Trophoblast cell (in vitro differentiated cells and primary cell): ENCODE data around the gene TNS4. TPM values are rescaled to one million over a fixed set of nuclear protein-coding genes. Genes with fewer than 3 reads are reported as not detected.

ENCODE experiments used
- DNase-seq, 2 donors: peaks; one replicate each; pipeline ENCODE4 v3.0.0-alpha.2; 2016
- H2AFZ ChIP-seq: 2 replicates; pipeline ENCODE4 v1.6.1; 2013; ENCODE audit warnings: low read length, moderate library complexity, mild to moderate bottlenecking; ENCODE audit not compliant: insufficient read depth, poor library complexity
- H2AK5ac ChIP-seq: 2 replicates; pipeline ENCODE4 v1.6.1; 2013; ENCODE audit warnings: mild to moderate bottlenecking, low read length
- H2BK120ac ChIP-seq: 2 replicates; pipeline ENCODE4 v1.6.1; 2013; ENCODE audit warnings: low read length, mild to moderate bottlenecking, moderate library complexity; ENCODE audit not compliant: insufficient read depth, poor library complexity
- H2BK12ac ChIP-seq: 2 replicates; pipeline ENCODE4 v1.6.1; 2013; ENCODE audit warnings: mild to moderate bottlenecking, low read length, moderate library complexity
- H2BK5ac ChIP-seq: 2 replicates; pipeline ENCODE4 v1.6.1; 2013; ENCODE audit warnings: low read length, low read depth, moderate library complexity, mild to moderate bottlenecking; ENCODE audit not compliant: poor library complexity
- H3K14ac ChIP-seq: 2 replicates; pipeline ENCODE4 v1.6.1; 2013; ENCODE audit warnings: mild to moderate bottlenecking, low read length
- H3K18ac ChIP-seq: 2 replicates; pipeline ENCODE4 v1.6.1; 2013; ENCODE audit warnings: mild to moderate bottlenecking, low read length
- H3K23ac ChIP-seq: 2 replicates; pipeline ENCODE4 v1.6.1; 2013; ENCODE audit warnings: low read length
- H3K27ac ChIP-seq: 2 replicates; pipeline ENCODE4 v1.5.1; 2013; ENCODE audit warnings: low read depth, mild to moderate bottlenecking, inconsistent platforms, low read length, moderate library complexity
- H3K27me3 ChIP-seq: 2 replicates; pipeline ENCODE4 v1.6.1; 2013; ENCODE audit warnings: inconsistent platforms, mild to moderate bottlenecking, low read length, moderate library complexity; ENCODE audit not compliant: insufficient read depth
- H3K36me3 ChIP-seq, 2 experiments: 1 replicate in 1 of 2; 2 replicates in 1 of 2; pipeline ENCODE4 v1.6.1; 2013; ENCODE audit warnings: low read length in 2 of 2, mild to moderate bottlenecking in 2 of 2, moderate library complexity in 1 of 2; ENCODE audit not compliant: insufficient read depth in 2 of 2, control insufficient read depth in 1 of 2
- H3K4ac ChIP-seq: 2 replicates; pipeline ENCODE4 v1.6.1; 2013; ENCODE audit warnings: low read depth, mild to moderate bottlenecking, low read length, moderate library complexity
- H3K4me1 ChIP-seq, 2 experiments: 1 replicate in 1 of 2; 2 replicates in 1 of 2; pipeline ENCODE4 v1.6.1; 2013; ENCODE audit warnings: low read length in 2 of 2, mild to moderate bottlenecking in 2 of 2, moderate library complexity in 1 of 2; ENCODE audit not compliant: insufficient read depth in 2 of 2, control insufficient read depth in 1 of 2
- H3K4me2 ChIP-seq: 2 replicates; pipeline ENCODE4 v1.6.1; 2013; ENCODE audit warnings: inconsistent platforms, mild to moderate bottlenecking, low read length, moderate library complexity
- H3K4me3 ChIP-seq: 2 replicates; pipeline ENCODE4 v1.5.1; 2013; ENCODE audit warnings: mild to moderate bottlenecking, low read depth, low read length, inconsistent platforms
- H3K79me1 ChIP-seq: one replicate; pipeline ENCODE4 v1.6.1; 2013; ENCODE audit warnings: low read length
- H3K79me2 ChIP-seq: 2 replicates; pipeline ENCODE4 v1.6.1; 2013; ENCODE audit warnings: low read length, mild to moderate bottlenecking; ENCODE audit not compliant: control insufficient read depth, insufficient read depth, poor library complexity
- H3K9ac ChIP-seq: 2 replicates; pipeline ENCODE4 v1.6.1; 2013; ENCODE audit warnings: mild to moderate bottlenecking, low read length
- H3K9me3 ChIP-seq: 2 replicates; pipeline ENCODE4 v1.6.1; 2013; ENCODE audit warnings: low read depth, mild to moderate bottlenecking, control low read depth, inconsistent platforms, low read length; ENCODE audit not compliant: insufficient read depth
- H4K12ac ChIP-seq: 2 replicates; pipeline ENCODE4 v1.6.1; 2013; ENCODE audit warnings: low read depth, mild to moderate bottlenecking, low read length, moderate library complexity
- H4K8ac ChIP-seq: 2 replicates; pipeline ENCODE4 v1.6.1; 2013; ENCODE audit warnings: low read depth, mild to moderate bottlenecking, low read length, moderate library complexity
- H4K91ac ChIP-seq: one replicate; pipeline ENCODE4 v1.6.1; 2013; ENCODE audit warnings: low read depth, mild to moderate bottlenecking, low read length, moderate library complexity
- WGBS: extraction: QIAGEN DNeasy Blood & Tissue Kit; methylation state at CpG from one replicate; pipeline ENCODE4 v1.1.7; 2013; ENCODE audit warnings: missing lambda C conversion rate; ENCODE audit not compliant: insufficient read length, insufficient coverage; ENCODE audit errors: extremely low coverage; 5-methylcytosine and 5-hydroxymethylcytosine counted together
- polyA plus RNA-seq: library from polyadenylated mRNA; stranded (reverse); fragments of 200-250 nt; gene quantifications from 2 replicates; pipeline ENCODE4 v1.2.3, GENCODE V29; 2013

Gene TNS4
- 0.79 and 1.1 TPM in 2 replicates for polyA plus RNA-seq

DNA sequence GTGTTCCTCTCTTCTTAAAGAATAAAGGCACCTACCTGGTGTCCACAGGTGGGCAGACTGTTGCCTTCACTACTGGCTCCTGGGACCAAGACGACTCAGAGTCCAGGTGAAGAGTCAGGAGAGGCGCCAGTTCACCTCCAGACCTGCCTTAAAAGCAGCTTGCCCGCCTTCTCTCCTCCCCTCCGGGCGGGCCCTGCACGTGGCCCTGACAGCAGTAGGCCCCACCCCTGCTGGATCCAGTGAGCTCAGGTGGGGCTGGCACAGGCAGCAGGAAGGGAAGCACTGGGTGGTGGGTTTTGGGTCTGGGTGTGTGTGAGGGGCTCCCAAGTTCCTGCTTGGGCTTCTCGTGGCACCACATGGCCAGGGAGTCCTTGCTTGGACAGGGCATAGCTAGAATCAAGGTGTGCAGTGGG, at the start of gene TNS4:
Gene TNS4 (minus strand): TSS at position 125 of the 413 bp plus-strand sequence. CDS start 5,198 bp downstream, outside the sequence.
- Histone ChIP-seq H2BK12ac (peak within 1 kb of the TSS; percentile 37), H3K4me1 (peaks cover 13 to 14% of the 10 kb centered on the region in 2 experiments), H3K18ac (no peak within 1 kb of the TSS), H4K91ac (peak within 1 kb of the TSS; percentile 33), H4K12ac (no peak within 1 kb of the TSS), H2AFZ (no peak within 1 kb of the TSS), H3K4me2 (no peak within 1 kb of the TSS), H3K79me2 (no peaks in the 10 kb centered on the region), H3K27ac (no peak within 1 kb of the TSS), H3K36me3 (no peaks in the 10 kb centered on the region), H3K14ac (no peak within 1 kb of the TSS), H3K9me3 (no peaks in the 10 kb centered on the region), H3K9ac (no peak within 1 kb of the TSS), H3K23ac (no peak within 1 kb of the TSS), H3K4me3 (no peak within 1 kb of the TSS), H3K27me3 (no peaks in the 10 kb centered on the region), H4K8ac (no peak within 1 kb of the TSS), H2BK5ac (no peak within 1 kb of the TSS), H2AK5ac (no peak within 1 kb of the TSS), H3K4ac (no peak within 1 kb of the TSS), H3K79me1 (peaks cover 8% of the 10 kb centered on the region), H2BK120ac (peak within 1 kb of the TSS; percentile 58)
- peak; percentile 73 to 76 for DNase-seq
- no CpG with 5 or more reads among the region's 7 CpGs for WGBS

DNA sequence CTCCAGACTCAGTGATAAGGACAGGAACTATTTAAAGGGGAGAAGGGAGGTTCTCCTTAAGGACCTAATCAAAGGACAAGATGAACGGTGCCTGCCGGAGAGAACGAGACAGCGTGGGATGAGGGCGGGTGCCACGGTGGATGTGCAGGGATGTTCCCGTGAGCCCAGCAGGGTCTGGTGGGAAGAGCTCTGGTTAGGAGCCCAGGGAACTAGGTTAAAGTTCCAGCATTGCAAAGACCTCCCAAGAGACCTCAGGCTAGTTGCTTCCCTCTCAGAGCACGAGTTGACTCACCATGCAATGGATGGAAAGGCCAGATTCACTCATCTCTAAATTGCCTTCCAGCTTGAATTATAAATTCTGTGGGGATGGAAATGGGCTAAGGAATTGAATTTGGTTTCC, 49.2 kb upstream of the TNS4 start:
- Histone ChIP-seq H3K23ac (no peak overlapping the region), H2BK5ac (peak overlapping the region; percentile 29), H4K12ac (no peak overlapping the region), H3K36me3 (peaks cover 0 to 3% of the 10 kb centered on the region in 2 experiments), H3K14ac (no peak overlapping the region), H3K79me1 (peaks cover 59% of the 10 kb centered on the region), H2BK12ac (peak overlapping the region; percentile 38), H4K8ac (peak overlapping the region; percentile 17), H2BK120ac (no peak overlapping the region), H3K4ac (no peak overlapping the region), H4K91ac (peak overlapping the region; percentile 54), H2AFZ (no peak overlapping the region), H2AK5ac (no peak overlapping the region), H3K4me2 (no peak overlapping the region), H3K27ac (peak overlapping the region; percentile 62), H3K18ac (no peak overlapping the region), H3K79me2 (peaks cover 2% of the 10 kb centered on the region), H3K4me3 (no peak overlapping the region), H3K9ac (no peak overlapping the region), H3K9me3 (peaks cover 6% of the 10 kb centered on the region), H3K27me3 (no peaks in the 10 kb centered on the region), H3K4me1 (peaks cover 58 to 63% of the 10 kb centered on the region in 2 experiments)
- no peak for DNase-seq
- WGBS: no CpG with 5 or more reads among the region's 8 CpGs

DNA sequence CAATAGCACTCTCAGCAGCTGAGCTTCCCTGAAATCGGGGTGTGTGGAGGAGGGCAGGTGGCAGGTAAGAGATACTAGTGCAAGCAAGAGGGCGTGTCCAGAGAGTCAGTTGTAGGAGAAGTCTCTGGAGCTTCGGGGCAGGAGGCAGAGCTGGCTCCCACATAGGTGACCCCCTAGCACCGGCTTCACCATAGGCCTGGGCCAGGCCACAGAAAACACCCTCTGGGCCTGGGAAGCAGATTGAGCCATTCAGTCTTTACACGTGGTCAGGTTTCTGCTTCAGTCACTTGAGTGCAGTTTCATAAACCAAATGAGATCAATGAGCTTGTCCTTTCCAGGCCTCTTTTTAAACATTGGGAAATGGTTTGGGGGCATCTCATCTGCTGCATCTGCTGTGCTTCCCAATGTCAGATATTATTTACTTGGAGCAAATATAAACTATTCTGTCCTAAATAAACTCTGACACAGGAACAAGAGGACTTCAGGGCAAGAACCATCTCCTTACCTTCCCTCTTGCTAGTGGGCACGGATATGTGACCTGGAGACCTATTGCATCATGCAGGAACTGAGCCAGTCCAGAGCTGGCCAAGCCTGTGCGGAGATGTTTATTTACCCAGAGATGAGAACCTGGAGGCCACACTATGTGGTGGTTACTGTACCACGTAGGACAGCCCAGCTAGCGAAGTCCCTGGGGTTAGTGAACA, 47.7 kb upstream of the TNS4 start:
- H3K4ac ChIP-seq: peak overlapping the region; percentile 19
- H4K12ac ChIP-seq: no peak overlapping the region
- peaks cover 45% of the 10 kb centered on the region for H3K79me1 ChIP-seq
- H3K9me3 ChIP-seq: peaks cover 1% of the 10 kb centered on the region
- peaks cover 2% of the 10 kb centered on the region for H3K79me2 ChIP-seq
- no peak overlapping the region for H3K4me2 ChIP-seq
- H3K36me3 ChIP-seq: no peaks in the 10 kb centered on the region
- peak overlapping the region; percentile 19 for H2AFZ ChIP-seq
- H3K18ac ChIP-seq: peak overlapping the region; percentile 13
- peak overlapping the region; percentile 15 for H4K8ac ChIP-seq
- no CpG with 5 or more reads among the region's 9 CpGs for WGBS
- peak overlapping the region; percentile 62 for H3K27ac ChIP-seq
- peaks cover 44 to 48% of the 10 kb centered on the region in 2 experiments for H3K4me1 ChIP-seq
- H2BK120ac ChIP-seq: peak overlapping the region; percentile 75
- H2AK5ac ChIP-seq: peak overlapping the region; percentile 33
- H3K9ac ChIP-seq: no peak overlapping the region
- H3K27me3 ChIP-seq: no peaks in the 10 kb centered on the region
- peak overlapping the region; percentile 23 for H2BK12ac ChIP-seq
- no peak for DNase-seq
- peak overlapping the region; percentile 80 for H2BK5ac ChIP-seq
- peak overlapping the region; percentile 28 for H3K14ac ChIP-seq
- H3K4me3 ChIP-seq: no peak overlapping the region
- H4K91ac ChIP-seq: peak overlapping the region; percentile 87
- no peak overlapping the region for H3K23ac ChIP-seq

GRCh38 chr17:40548491-40548981, 47.1 kb upstream of the TNS4 start:
- H2BK120ac ChIP-seq: peak overlapping the region; percentile 72

More at GRCh38 chr17:40548491-40548981, 47.1 kb upstream of the TNS4 start:
- H3K9me3 ChIP-seq: peaks cover 1% of the 10 kb centered on the region
- no peak for DNase-seq
- peaks cover 39 to 46% of the 10 kb centered on the region in 2 experiments for H3K4me1 ChIP-seq
- peak overlapping the region; percentile 33 for H2AK5ac ChIP-seq
- peak overlapping the region; percentile 23 for H2BK12ac ChIP-seq
- H3K79me1 ChIP-seq: peaks cover 42% of the 10 kb centered on the region
- peak overlapping the region; percentile 19 for H3K4ac ChIP-seq
- H3K4me3 ChIP-seq: no peak overlapping the region
- peak overlapping the region; percentile 62 for H3K27ac ChIP-seq
- H4K12ac ChIP-seq: no peak overlapping the region
- no peaks in the 10 kb centered on the region for H3K36me3 ChIP-seq
- H3K18ac ChIP-seq: peak overlapping the region; percentile 38
- H3K9ac ChIP-seq: no peak overlapping the region
- H3K79me2 ChIP-seq: no peaks in the 10 kb centered on the region
- no peak overlapping the region for H3K23ac ChIP-seq
- no peak overlapping the region for H3K4me2 ChIP-seq
- H3K14ac ChIP-seq: peak overlapping the region; percentile 28
- no peaks in the 10 kb centered on the region for H3K27me3 ChIP-seq
- H2BK5ac ChIP-seq: peak overlapping the region; percentile 42
- peak overlapping the region; percentile 15 for H4K8ac ChIP-seq
- peak overlapping the region; percentile 19 for H2AFZ ChIP-seq
- H4K91ac ChIP-seq: peak overlapping the region; percentile 87
- no CpG with 5 or more reads among the region's 9 CpGs for WGBS
